GM12864 (cell line): Measurements from ENCODE around the gene ASCC3.

ENCODE experiments used
- DNase-seq: peaks from one replicate; pipeline ENCODE4 v3.0.0-alpha.2; 2011; ENCODE audit warnings: low read depth
- H3K4me3 ChIP-seq: 2 replicates; pipeline ENCODE4 v1.5.1; 2011; ENCODE audit warnings: mild to moderate bottlenecking, low read depth, low read length, control low read depth
- CTCF ChIP-seq: IDR thresholded peaks from 2 replicates; pipeline ENCODE4 v1.5.1; 2011; ENCODE audit warnings: low read depth, mild to moderate bottlenecking, moderate library complexity, low read length, control low read depth, inconsistent platforms; ENCODE audit errors: missing control alignments

Gene ASCC3

GRCh38 chr6:100479179-100480035 is 401.7 kb downstream of the ASCC3 start:
- peak; percentile 68 for TF ChIP-seq CTCF
- peak; percentile 27 for DNase-seq
- H3K4me3 ChIP-seq: no peak overlapping the region

GRCh38 chr6:100475554-100476320 is 405.4 kb downstream of the ASCC3 start:
- H3K4me3 ChIP-seq: peak overlapping the region; percentile 2; the same call in 1 of the 2 replicates
- TF ChIP-seq CTCF: no peak
- peak; percentile 53 for DNase-seq

GRCh38 chr6:100473182-100473581 is 407.9 kb downstream of the ASCC3 start:
- no peak overlapping the region for H3K4me3 ChIP-seq
- no peak for DNase-seq
- TF ChIP-seq CTCF: no peak

- DNase-seq: peak; percentile 25
- TF ChIP-seq CTCF: no peak
These were observed 408.5 kb downstream of the ASCC3 start for GRCh38 chr6:100472674-100473073.

GRCh38 chr6:100470422-100471120 is 410.6 kb downstream of the ASCC3 start:
- H3K4me3 ChIP-seq: no peak overlapping the region
- no peak for TF ChIP-seq CTCF
- DNase-seq: no peak

More at GRCh38 chr6:100472674-100473073, 408.5 kb downstream of the ASCC3 start:
- H3K4me3 ChIP-seq: no peak overlapping the region

GRCh38 chr6:100469101-100469859 is 411.8 kb downstream of the ASCC3 start:
- no peak for DNase-seq
- no peak for TF ChIP-seq CTCF
- no peak overlapping the region for H3K4me3 ChIP-seq
